Thoracic aorta (tissue), 2 donors: ENCODE measurements around the gene TMEM256. TPM values are rescaled to one million over a fixed set of nuclear protein-coding genes. Genes with fewer than 3 reads are reported as not detected.
A peak's percentile ranks its signal among the peaks of the same experiment; 100 is the strongest.

Experiments used
- ATAC-seq: fragments of 150-250 bp; one replicate; pipeline ENCODE4 v1.8.0; 2017; ENCODE audit warnings: low read depth; ENCODE audit not compliant: insufficient number of reproducible peaks, low FRiP score
- DNase-seq: peaks from one replicate; pipeline ENCODE4 v3.0.0-alpha.2; 2020; ENCODE audit warnings: low spot score
- H3K27ac ChIP-seq, 2 donors: fragments of 200-600 bp; sonication (generic); 1 replicate in 1 of 2; 2 replicates in 1 of 2; pipeline ENCODE4 v1.5.1; 2016; ENCODE audit warnings: mild to moderate bottlenecking in 2 of 2, moderate library complexity in 2 of 2
- H3K27me3 ChIP-seq: fragments of 200-600 bp; sonication (generic); replicated peaks from 2 replicates; pipeline ENCODE4 v1.6.0; 2016; ENCODE audit warnings: mild to moderate bottlenecking; ENCODE audit not compliant: insufficient read depth
- H3K36me3 ChIP-seq: fragments of 200-600 bp; sonication (generic); one replicate; pipeline ENCODE4 v1.5.1; 2016
- H3K4me1 ChIP-seq, 2 donors: fragments of 200-600 bp; sonication (generic); 1 replicate in 1 of 2; 2 replicates in 1 of 2; pipeline versions ENCODE4 v1.5.1 to v1.6.0; 2016; ENCODE audit warnings: low read depth in 2 of 2, mild to moderate bottlenecking in 1 of 2; ENCODE audit not compliant: control insufficient read depth in 1 of 2
- H3K4me3 ChIP-seq: fragments of 200-600 bp; sonication (generic); 2 replicates; pipeline ENCODE4 v1.5.1; 2016; ENCODE audit warnings: mild to moderate bottlenecking
- H3K9me3 ChIP-seq: fragments of 200-600 bp; sonication (generic); 2 replicates; pipeline ENCODE4 v1.5.1; 2016
- total RNA-seq, 2 donors: library from RNA; depleted of rRNA; stranded (reverse); fragments of >200 nt; gene quantifications; one replicate each; pipeline versions ENCODE4 v1.1.0 to v1.2.3, GENCODE V29; 2016
- TF ChIP-seq, protein P1 (sequence below): fragments of 200-600 bp; sonication (generic); IDR thresholded peaks from one replicate; pipeline ENCODE4 v1.5.1; 2019; ENCODE audit warnings: antibody characterized with exemption

TMEM256 gene
- total RNA-seq, 2 donors from 2014 or later, result 27.9 to 88.9 TPM

DNA sequence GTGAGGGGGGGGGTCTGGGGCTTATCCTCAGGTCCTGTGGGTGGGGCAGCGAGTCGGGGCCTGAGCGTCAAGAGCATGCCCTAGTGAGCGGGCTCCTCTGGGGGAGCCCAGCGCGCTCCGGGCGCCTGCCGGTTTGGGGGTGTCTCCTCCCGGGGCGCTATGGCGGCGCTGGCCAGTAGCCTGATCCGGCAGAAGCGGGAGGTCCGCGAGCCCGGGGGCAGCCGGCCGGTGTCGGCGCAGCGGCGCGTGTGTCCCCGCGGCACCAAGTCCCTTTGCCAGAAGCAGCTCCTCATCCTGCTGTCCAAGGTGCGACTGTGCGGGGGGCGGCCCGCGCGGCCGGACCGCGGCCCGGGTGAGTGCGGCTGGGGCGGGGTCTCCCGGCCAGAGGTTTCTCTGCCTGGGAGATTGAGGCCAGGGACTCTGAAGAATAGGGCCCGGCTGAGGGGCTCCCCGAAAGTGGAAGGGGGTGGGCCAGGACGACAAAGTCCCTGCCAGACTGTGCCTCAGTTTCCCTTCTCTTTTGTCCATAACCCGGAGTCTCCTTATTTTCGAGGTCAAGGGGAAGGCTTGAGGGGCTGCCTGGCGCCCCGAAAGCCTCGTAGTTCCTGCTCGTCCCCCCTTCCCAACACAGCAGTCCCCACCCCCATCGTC lies 35.7 kb upstream of the TMEM256 start, which contains the start of gene FGF11:
Gene FGF11 (plus strand): TSS at position 51 of the 651 bp plus-strand sequence. CDS start 109 bp downstream, at position 160.
- ATAC-seq (no peak), DNase-seq (no peak)
- Histone ChIP-seq H3K4me3 (peak within 1 kb of the TSS; percentile 83), H3K27ac (peak within 1 kb of the TSS in 1 of 2 donors; percentile 38), H3K9me3 (no peaks in the 10 kb centered on the region), H3K4me1 (peaks cover 27 to 61% of the 10 kb centered on the region in 2 donors), H3K27me3 (peaks cover 5% of the 10 kb centered on the region), H3K36me3 (no peaks in the 10 kb centered on the region)
- TF ChIP-seq, protein P1, sequence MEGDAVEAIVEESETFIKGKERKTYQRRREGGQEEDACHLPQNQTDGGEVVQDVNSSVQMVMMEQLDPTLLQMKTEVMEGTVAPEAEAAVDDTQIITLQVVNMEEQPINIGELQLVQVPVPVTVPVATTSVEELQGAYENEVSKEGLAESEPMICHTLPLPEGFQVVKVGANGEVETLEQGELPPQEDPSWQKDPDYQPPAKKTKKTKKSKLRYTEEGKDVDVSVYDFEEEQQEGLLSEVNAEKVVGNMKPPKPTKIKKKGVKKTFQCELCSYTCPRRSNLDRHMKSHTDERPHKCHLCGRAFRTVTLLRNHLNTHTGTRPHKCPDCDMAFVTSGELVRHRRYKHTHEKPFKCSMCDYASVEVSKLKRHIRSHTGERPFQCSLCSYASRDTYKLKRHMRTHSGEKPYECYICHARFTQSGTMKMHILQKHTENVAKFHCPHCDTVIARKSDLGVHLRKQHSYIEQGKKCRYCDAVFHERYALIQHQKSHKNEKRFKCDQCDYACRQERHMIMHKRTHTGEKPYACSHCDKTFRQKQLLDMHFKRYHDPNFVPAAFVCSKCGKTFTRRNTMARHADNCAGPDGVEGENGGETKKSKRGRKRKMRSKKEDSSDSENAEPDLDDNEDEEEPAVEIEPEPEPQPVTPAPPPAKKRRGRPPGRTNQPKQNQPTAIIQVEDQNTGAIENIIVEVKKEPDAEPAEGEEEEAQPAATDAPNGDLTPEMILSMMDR, result no peak

DNA sequence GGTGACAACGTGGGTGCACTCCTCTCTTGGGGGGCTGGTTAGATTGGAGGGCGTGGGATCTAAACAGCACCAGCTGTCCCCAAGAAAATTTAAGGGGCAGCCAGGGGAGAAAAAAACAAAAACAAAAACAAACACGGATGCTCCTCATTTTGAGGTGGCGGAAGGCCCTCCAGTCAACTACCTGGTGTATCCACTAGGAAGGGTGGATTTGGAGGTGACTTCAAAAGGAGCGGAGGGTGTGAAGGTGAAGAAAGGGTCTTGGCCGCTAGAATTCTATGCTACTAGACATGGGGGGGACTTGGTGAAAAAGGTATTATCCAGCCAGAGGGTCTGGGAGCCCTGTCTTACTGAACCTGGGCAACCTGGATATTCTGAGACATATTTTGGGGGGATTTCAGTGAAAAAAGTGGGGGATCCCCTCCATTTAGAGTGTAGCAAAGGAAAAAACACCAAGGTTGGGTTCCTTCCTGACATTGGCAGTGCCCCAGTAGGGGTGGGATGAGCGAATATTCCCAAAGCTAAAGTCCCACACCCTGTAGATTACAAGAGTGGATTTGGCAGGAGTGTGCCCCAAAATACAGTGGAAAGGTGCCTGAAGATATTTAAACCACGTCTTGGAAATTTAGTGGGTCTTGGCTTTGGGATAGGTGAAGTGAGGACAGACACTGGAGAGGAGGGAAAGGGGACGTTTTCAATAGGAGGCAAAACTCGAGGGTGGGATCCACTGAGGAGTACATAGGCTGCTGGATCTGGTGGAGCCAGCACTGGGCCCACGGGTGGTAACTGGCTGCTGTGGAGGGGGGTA lies 35.0 kb upstream of the TMEM256 start:
- Histone ChIP-seq H3K4me3 (peak overlapping the region; percentile 83), H3K9me3 (no peaks in the 10 kb centered on the region), H3K27ac (peak overlapping the region in 1 of 2 donors; percentile 38), H3K4me1 (peaks cover 25 to 54% of the 10 kb centered on the region in 2 donors), H3K36me3 (no peaks in the 10 kb centered on the region), H3K27me3 (peaks cover 5% of the 10 kb centered on the region)
- DNase-seq (no peak), ATAC-seq (no peak)
- TF ChIP-seq, protein P1, result no peak

DNA sequence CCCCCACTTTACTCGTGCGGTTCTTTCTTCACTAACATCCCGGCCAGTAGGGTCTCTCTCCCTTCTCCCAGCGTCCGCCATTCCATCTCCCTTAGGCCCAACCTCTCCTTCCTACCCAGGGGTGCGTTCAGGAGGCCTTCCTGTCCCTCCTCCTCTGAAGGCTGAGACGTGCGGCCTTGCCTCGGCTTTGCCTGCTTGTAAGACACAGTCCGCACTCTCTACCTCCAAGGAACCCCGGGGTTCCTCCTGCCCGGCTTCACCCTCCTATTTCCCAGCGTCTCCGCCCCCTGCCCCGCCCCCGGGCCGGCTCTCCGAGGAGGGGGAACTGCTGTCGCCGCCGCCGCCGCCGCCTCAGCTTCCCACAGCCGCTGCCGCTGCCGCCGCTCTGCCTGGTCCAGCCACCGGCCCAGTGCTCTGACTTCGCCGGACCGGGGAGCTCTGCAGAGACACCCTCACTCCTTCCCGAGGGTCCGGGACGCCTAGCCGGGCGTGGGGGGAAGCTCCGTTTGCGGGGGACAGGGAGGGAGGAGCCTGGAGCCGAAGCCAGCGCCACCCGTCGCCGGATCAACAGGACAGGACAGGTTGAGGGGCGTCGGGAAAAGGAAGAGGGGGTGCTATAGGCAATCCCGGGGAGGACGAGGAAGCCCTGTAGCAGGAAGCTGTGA lies 34.2 kb upstream of the TMEM256 start:
- peaks cover 25 to 53% of the 10 kb centered on the region in 2 donors for H3K4me1 ChIP-seq
- H3K27me3 ChIP-seq, result peaks cover 5% of the 10 kb centered on the region

DNA sequence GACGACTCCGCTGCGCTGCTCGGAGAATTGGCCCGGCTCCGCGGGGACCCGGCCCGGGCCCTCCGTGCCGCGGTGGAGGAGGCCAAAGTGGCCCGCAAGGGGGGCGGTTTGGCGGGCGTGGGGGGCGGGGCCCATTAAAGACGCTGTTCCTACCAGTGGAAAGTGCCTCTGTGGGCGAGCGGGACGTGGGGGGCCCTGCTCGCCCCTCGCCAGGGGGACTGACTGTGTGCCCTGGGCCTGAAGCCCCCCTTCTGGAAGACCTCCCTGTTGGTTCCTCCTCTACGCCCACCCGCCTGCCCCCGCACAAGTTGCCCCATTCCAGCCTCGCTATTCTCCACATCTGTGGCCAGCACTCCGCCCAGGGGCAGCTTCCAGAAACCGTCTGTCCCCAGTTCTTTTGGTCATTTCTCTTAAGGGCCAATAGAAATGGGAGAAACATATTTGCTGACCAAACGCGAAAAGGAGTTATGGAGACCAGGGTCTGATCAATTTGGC lies 33.5 kb upstream of the TMEM256 start:
- H3K9me3 ChIP-seq, result no peaks in the 10 kb centered on the region
- peaks cover 5% of the 10 kb centered on the region for H3K27me3 ChIP-seq
- no peak overlapping the region for H3K27ac ChIP-seq
- H3K4me1 ChIP-seq, result peaks cover 25 to 53% of the 10 kb centered on the region in 2 donors
- peak overlapping the region; percentile 83 for H3K4me3 ChIP-seq
- H3K36me3 ChIP-seq, result no peaks in the 10 kb centered on the region
- ATAC-seq (no peak), DNase-seq (no peak)
- TF ChIP-seq, protein P1, result no peak

More for the DNA sequence above, 34.2 kb upstream of the TMEM256 start:
- Histone ChIP-seq H3K36me3 (no peaks in the 10 kb centered on the region), H3K27ac (no peak overlapping the region), H3K9me3 (no peaks in the 10 kb centered on the region), H3K4me3 (peak overlapping the region; percentile 83)
- TF ChIP-seq, protein P1, result no peak
- DNase-seq, result no peak
- ATAC-seq, result no peak
